ENCODE results near the gene RAI2.
A peak's percentile ranks its signal among the peaks of the same experiment; 100 is the strongest.
"Not testable (repeated sequence)": the region's sequence is repeated elsewhere in the genome, so short reads cannot be mapped to it uniquely, and the experiment has no call there.

The RAI2 gene

DNA sequence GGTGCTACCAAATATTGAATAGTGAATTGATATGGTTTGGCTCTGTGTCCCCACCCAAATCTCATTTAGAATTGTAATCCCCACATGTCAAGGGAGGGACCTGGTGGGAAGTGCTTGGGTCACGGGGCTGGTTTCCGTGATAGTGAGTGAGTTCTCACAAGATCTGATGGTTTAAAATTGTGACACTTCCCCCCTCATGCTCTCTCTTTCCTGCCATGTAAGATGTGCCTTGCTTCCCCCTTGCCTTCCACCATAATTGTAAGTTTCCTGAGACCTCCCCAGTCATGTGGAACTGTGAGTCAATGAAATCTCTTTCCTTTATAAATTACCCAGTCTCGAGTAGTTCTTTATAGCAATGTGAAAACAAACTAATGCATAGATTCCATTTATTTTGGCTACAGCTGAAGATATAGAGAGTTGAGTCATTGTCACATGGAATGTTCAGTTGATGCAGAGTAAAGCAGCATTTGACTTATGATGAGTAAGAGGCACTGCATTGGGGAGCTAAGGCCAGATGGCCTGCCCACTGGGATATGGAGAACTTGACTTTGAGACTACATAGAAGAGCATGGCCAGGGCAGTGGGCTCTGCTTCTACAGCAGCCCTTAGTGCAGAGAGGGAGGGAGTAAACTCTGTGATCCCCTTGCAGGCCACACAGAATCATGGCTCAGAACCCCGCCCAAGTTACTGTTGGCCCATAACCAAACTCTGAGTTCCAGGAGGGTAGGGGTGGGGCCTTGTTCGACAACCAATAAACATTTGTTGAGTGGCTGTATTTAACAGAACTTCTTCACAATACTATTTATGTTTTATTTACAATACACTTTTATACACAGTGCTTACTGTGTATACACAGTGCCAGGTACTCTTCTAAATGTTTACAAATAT is 34.2 kb downstream of the RAI2 start:
- DNase-seq: no peak

DNA sequence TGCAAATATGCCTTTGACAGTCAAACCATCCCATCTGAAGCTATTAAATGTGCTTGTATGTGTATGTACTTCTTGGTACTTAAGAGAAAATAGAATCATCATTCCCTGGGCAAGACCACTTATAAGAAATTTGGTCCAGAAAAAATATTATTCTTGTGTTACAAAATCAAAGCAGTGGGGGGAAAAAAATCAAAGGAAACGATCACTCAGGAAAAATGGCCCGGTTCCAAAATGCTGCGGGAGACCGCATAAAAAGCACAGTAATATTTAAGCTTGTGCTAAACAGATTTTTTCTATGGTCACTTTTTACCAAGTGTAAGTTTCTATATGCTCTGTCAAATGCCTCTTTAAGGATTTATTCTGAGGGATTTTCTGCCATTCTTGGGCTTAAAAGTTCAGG is 36.1 kb downstream of the RAI2 start:
- no peak for DNase-seq

DNA sequence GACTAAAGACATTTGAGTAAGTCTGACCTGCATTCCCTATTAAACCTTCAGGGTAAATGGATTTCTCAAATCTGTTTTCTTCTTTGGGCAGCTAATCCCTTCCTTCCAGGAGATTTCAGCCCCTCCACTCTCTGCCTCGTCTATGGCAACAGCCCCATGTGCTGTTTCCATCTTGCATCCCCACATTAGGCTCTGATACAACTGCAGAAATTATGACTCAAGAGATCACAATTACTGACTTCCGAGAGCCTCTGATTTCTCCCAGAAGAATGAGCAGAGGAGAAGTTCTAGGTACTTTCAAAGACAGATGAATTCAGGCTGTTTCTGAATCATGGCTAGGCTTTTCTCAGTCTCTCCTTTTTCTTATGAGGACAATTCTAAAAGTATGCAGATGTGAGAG is 38.7 kb downstream of the RAI2 start:
- DNase-seq: no peak

DNA sequence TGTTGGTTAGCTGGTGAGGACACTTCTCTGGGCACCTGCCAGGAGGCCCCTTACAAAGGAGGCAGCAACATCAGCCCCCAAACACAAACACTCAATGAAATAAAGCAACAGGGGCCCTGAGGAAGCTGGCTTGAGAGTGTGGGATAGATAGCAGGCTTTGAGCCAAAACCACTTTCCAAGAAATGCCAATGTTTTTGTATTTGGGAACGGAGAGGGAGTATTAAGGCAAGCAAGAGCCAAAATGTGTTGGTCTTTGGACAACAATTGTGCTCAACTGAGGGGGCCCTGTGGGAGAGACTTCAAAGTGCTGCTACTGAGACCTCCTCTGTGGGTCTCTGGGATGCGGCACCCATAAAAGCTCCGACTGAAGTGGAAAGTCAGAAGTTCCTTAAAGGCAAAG is 41.0 kb downstream of the RAI2 start:
- peak; percentile 7 for DNase-seq

DNA sequence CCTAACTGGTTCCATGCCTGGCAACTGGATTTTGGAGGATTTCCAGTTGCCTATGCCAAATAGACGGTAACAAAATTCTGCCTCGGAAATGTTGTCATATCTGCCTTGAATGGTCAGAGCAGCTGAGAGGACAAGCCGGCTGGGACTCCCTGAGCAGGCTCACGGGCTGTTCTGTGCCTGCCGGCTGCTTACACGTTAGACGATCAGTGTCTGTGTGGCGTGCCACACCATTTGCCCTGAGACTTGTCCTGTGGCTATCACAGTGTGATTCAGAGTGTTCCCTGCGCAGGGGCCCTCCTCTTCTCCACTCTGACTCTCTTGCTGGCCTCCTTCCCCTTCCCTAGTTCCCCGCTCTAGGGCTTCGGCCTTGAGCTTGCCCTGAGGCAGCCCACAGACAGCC is 42.4 kb downstream of the RAI2 start:
- DNase-seq: no peak

DNA sequence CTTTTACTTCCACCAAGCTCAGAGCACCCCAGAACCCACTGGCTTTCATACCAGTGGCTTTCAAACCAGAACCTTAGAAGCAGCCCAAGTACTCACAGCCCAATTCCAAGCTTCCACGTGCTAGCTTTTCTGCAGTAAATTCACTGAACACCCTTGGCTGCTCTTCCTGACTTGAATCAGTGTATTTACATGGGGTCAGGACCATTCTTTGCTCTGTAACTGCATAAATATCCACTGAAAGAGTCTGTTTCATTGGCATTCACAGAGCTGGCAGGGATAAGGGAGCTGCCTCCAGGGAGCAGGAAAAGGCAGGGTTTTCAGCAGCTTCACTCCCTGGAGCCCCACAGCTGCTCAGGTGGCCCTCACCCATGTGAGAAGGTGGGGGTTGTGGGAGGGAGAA is 43.8 kb downstream of the RAI2 start:
- DNase-seq: no peak

DNA sequence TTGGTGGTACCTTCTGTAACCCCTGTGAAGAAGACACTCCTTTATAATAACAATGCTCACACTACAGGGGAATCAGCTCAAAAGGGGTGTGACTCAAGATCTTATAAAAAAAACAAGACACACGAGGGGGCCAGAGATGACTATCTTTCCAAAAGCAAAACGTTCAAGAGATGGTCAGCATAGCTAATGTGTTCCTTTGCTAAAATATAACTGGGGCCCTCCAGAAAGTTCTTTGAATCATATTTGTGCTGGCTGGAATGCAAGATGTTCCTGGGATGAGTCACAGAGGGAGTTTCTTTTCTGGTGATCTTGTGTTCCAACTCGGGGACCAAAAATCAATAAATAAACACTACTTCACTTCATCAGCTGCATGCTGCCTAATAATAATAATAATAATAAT is 46.5 kb downstream of the RAI2 start:
- no peak for DNase-seq

DNA sequence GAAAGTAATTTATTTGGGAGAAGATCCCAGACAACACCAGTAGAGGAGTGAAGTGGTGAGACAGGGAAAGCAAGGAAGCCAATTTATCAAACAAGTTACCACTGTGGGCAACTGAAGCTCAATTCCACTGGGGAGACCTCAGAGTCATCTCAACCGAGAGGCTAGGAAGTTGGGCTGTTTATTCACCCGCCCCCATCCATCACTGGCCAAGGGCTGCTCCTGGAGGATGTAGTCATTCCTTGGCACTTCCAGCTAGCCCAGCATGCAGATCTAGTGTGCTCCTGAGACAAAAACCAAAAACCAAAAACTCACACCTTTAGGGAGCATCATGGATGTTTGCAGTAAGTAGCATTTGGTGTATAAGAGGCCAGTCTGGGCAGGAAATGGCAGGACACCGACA is 47.0 kb downstream of the RAI2 start:
- no peak for DNase-seq

DNA sequence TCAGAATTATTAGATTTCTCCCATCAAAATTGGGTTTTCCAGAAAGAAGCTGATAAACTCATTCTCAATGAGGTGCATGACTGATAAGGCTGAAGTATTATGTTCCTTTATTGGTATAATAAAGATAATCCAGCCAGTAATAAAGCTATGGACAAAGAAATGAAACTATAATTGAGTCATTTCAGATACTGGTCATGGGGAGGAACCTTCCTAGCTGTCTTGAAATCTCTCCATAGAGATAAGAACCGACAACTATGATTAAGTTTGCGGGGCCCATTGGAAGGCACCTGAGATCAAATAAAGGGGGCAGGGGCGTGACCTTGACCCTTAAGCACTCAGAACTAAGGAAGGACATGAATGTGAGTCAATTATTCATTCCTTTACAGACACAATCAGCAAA is 47.8 kb downstream of the RAI2 start:
- no peak for DNase-seq

DNA sequence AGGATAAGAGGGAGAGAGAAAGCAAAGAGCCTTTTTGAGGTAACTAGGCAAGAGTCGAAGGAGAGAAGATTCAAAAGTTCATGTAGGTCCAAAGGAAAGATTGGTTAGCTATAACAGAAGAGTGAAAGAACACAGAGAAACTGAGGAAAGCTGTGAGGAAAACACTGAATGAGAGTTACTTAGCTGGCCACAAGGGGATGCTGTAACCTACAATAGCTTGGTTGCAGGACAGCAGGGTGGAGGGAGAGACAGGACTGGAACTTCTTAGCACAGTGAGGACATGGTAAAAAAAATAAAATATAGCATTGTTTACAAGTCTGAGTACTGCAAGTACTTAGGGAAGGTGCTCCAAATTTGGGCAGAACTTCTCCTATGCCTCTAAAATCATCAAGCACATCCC is 48.3 kb downstream of the RAI2 start:
- peak; percentile 15 for DNase-seq

DNA sequence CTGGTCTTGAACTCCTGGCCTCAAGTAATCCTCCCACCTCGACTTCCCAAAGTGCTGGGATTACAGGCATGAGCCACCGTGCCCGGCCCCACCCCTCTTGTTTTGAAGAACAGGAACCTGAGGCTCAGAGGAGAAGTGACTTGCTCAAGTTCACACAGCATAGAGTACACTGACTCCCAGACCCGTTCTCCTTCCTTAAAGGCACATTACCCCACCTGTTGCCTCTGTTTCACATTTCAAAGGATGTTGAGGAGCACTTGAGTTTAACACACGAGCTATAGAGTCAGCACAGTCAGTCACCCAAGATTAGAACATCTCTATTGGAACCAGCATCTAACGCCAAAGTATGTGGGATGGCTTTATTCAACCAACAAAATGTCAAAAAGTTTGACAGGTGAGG is 51.1 kb downstream of the RAI2 start:
- DNase-seq: no peak

DNA sequence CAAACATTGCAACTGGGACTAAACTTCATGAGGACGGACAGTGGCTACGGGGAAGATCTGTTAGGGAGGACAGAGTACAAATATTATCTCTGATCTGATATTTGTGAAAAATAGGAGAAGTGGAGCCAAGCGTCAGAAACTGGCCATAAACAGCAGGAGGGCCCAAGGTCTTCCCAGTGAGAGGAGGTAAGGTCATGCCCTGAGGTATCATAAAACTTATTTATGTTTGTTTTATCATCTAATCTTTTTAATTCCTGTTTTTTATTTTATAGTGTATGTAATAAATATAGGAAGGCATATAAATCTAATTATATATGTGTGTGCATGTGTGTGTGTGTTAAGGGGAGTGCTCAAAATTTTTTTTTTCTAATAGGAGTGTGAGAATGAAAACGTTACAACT is 51.8 kb downstream of the RAI2 start:
- no peak for DNase-seq

DNA sequence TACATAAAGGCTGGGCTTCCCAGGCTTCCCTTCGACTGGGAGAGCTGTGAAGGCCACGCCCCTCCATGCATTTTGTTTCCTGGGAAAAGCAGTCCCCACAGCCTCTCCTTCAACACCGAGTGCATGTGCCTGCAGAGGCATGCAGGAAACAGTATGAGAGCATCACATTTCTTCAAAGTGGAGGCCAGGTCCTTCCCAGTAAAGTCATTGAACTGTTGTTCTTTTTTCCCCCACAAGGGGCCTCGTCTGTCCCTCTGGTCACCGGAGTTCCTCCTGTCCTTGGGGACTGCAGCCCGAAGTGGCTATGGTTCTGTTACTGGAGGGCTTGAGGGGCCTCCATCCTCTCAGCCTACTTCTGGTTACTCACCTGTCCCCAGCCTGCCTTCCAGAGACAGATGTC is 56.0 kb downstream of the RAI2 start:
- no peak for DNase-seq

DNA sequence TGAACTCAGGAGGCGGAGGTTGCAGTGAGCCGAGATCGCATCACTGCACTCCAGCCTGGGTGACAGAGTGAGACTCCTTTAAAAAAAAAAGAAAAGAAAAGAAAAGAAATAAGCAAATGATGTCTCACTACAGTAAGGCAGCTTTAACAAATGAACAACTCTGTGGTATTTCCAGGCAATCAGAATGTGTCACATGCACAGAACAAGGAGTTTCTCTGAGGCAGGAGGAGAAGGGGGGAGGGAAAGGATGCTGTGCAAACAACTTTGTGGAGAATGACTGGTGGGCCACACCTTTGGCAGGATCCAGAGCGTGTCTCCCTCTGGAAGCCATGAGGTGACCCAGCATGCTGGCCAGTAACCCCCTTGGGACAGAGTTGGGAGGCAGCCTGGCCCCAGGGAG is 57.6 kb downstream of the RAI2 start:
- no peak for DNase-seq

DNA sequence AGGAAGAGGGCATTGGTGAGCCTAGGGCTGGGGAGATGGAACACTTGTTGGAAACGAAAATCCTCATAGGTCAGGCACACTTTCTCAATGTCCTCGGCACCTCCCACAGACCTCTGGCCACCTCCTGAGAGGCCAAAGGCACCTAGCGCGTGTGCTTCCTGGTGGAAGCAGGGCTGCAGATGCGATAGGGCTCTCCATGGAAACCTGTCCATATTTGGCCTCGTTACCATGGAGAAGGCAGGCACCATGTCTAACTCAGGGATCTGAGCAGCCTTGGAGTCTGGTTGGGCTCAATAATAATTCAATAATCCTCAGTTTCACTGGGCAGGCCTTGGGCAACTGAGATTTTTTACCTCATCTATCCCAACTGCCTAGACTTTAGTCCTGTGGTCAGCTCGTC is 58.3 kb downstream of the RAI2 start:
- DNase-seq: no peak

DNA sequence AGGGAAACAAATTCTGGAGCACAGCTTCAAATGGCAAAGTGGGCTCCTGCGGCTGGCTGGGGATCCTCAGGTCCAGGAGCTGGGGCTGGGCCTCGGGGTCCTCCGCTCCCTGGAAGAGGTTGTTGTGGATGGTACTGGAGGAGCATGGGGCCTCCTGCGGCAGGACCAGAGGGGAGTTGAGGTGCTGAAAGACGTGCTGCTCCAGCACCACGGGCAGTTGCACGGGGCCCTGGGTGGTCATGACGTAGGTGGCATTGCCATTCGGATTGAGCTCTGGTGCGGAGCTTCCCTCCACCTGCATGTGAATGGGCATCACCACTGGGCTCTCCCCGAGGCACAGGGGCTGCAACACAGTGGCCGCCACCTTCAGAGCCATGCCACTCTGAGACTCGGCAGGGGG is 59.7 kb downstream of the RAI2 start:
- DNase-seq: no peak

DNA sequence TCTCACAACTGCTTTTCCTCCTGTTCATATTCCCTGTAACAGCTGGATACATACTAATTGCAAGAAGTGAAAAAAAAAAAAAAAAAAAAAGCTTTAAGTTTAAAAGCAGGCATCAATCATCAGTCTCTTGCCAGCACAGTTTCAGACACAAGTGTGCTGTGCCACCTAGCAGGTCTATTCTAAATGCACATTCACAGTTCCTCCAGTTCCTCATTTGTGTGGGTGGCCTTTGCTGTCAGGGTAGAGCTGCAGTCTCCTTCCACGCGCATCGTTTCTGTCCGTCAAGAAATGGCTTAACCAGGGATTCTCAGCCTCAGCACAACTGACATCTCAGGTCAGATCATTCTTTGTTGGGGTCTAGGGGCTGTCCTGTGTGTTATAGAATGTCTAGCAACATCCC is 62.2 kb downstream of the RAI2 start:
- DNase-seq: no peak

DNA sequence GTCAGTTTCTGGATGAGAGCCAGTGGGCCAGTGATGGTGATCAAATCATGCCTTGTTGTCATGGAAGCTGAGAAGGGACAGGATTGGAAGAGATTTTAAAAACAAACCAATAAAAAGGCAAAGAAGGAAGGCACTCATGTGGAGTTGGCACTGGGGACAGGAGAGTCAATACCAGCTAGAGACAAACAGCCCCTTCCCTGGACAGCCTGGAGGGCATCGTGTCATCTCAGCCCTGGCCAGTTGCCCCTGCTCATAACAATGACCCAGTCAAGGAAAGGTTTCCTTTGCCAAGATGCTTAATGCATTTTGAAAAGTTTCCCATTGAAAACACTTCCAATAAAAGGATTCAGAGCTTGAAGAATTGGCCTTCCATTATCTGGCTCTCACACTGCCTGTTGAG is 68.3 kb downstream of the RAI2 start:
- no peak for DNase-seq

DNA sequence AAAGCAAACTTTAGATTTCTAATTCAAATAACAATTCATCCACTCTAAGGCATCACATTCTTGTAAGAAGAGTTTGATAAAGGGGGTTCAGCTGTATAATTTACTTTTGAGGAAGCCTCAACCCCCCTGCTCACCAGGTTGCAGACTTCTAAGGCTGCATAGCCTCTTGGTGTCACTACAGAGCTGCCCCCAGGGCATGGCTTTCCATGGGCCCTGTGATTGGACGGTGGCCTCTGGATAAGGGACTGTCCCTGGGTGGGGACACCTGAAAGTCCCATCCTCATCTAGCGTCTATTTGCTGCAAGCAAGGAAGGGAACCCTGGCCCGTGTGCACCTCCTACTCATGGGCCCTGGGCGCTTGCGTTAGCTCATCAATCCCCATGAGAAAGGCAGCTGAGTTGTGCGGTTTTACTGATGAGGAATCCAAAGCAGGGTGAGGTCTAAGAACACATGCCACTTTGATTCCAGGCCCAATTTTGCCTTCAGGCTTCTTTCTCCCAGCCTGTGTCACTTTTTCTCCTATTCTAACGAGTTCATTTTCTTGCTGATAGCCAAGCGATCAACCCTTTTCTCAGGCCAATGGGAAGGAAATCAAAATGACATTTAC is 72.0 kb downstream of the RAI2 start:
- DNase-seq: no peak

DNA sequence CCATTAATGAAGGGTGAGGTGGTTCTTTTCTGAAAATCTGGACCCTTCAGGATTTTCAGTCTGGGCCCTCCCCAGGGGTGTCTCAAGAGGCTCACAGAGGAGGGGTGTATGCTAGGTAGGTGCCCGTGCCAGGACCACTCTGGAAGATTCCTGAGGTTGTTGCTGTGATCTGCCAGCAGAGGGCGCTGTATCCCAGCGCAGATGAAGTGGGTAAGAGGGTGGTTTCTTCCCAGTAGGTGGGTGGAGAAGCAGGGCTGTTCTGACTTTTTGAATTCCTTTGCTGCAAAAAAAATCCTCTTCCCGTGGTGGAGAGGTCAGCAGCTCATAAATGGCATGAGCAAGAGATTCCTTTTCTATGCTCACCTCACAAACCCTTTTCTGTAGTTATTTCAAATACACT is 72.7 kb downstream of the RAI2 start:
- DNase-seq: peak; percentile 8

DNA sequence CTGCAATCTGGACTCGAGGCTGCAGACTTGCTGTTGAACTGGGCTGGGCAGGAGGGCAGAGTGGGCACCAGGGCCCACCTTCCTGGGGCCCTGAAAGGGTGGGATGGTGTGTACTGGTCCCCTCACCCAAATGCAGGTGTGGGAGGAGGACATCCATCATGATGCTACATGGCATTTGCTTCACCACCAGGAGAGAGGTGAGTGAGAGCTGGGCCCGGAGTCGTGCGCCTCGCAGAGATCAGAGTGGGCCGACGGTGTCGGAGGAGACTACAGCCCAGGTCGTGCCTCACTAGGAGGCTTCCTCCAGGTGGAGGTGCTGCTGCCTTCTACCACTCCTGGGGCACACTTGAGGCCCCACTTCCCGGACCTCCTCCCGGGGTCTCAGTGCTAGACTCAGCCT is 73.5 kb downstream of the RAI2 start:
- no peak for DNase-seq

DNA sequence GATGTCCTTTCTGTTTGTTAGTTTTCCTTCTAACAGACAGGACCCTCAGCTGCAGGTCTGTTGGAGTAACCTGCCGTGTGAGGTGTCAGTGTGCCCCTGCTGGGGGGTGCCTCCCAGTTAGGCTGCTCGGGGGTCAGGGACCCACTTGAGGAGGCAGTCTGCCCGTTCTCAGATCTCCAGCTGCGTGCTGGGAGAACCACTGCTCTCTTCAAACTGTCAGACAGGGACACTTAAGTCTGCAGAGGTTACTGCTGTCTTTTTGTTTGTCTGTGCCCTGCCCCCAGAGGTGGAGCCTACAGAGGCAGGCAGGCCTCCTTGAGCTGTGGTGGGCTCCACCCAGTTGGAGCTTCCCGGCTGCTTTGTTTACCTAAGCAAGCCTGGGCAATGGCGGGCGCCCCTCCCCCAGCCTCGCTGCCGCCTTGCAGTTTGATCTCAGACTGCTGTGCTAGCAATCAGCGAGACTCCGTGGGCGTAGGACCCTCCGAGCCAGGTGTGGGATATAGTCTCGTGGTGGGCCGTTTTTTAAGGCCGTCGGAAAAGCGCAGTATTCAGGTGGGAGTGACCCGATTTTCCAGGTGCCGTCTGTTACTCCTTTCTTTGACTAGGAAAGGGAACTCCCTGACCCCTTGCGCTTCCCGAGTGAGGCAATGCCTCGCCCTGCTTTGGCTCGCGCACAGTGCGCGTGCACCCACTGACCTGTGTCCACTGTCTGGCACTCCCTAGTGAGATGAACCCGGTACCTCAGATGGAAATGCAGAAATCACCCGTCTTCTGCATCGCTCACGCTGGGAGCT is 74.3 kb downstream of the RAI2 start:
- not testable (repeated sequence) for DNase-seq

DNA sequence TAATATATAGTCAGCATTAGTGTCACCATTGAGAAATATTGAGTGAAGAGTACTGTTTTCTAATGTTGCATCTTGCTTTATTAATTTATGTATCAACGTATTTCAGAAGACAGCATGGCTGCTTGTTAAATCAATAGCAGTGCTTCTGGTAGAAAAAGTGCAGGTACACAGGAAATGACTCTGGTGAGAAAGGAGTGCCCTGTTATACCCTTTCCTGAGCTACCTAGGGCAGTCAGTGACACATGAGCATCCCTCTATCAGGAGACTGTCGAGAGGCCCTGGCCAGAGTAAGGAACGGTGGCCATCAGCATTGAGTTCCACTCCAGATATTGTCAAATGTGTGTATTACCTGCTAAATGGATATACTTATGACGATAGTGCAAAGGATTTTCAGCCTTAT is 81.7 kb downstream of the RAI2 start:
- no peak for DNase-seq

DNA sequence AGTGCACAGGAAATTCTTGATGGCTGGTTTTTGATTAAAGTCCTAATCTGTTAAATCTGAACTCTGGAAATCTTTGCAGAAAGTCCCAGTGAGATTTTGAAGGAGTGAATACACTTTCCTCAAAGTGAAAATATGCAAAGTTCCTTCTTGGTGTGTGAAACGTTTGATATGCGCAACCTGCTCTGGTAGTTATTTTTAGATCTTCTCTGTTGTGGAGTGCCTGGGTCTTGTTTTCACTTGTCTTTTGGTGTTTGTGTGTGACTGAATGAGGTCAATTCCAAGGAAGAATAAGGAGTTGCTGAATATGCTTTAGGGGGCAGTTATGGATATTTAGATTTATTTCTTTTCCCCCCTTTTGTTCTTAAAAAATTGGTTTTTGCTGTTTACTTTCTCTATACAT is 82.1 kb downstream of the RAI2 start:
- no peak for DNase-seq

Measured in COR-L47 (cell line).